Measurements from ENCODE around the gene TMEM184A. TPM values are rescaled to one million over a fixed set of nuclear protein-coding genes. Genes with fewer than 3 reads are reported as not detected.
"Not testable (repeated sequence)": the region's sequence is repeated elsewhere in the genome, so short reads cannot be mapped to it uniquely, and the experiment has no call there.

TMEM184A gene
- total and polyA plus RNA-seq, 2 donors (not counting 3 experiments of a cell fraction or from before 2014, with no cell fraction given), result 0.48 TPM; not detected in 1

- POLR2A ChIA-PET, result no interaction called here
Measured at GRCh38 chr7:1584700-1585099, 28.7 kb upstream of the TMEM184A start.

GRCh38 chr7:1583241-1583930, 27.4 kb upstream of the TMEM184A start:
- POLR2A ChIA-PET; H3K4me1 ChIP-seq (ENCODE audit: control insufficient read depth, extremely low read depth, insufficient read depth, low read length); H3K4me3 ChIP-seq (replicated peaks in 1 of 3; ENCODE audit: insufficient read depth in 1 of 3, low read depth in 1 of 3, low read length in 3 of 3); H3K27me3 ChIP-seq (ENCODE audit: control insufficient read depth in 2 of 2, insufficient read depth in 2 of 2, low read length in 2 of 2); H2AFZ ChIP-seq (ENCODE audit: low read depth, low read length); H3K9ac ChIP-seq (replicated peaks; ENCODE audit: extremely low read depth, insufficient read depth, low read length); H3K36me3 ChIP-seq (ENCODE audit: control insufficient read depth in 2 of 2, extremely low read depth in 1 of 2, insufficient read depth in 2 of 2, low read length in 2 of 2); intact Hi-C loops (cut with micrococcal nuclease); H3K9me1 ChIP-seq (replicated peaks; ENCODE audit: control insufficient read depth, extremely low read depth, insufficient read depth, low read length); H4K20me1 ChIP-seq (replicated peaks; ENCODE audit: control insufficient read depth, extremely low read depth, insufficient read depth, low read length); DNase-seq (ENCODE audit: low read depth, low spot score); H3K79me2 ChIP-seq (ENCODE audit: control insufficient read depth, insufficient read depth, low read length); H3K4me2 ChIP-seq (ENCODE audit: insufficient read depth, low read length); FAIRE-seq; H3K27ac ChIP-seq (ENCODE audit: insufficient read depth, low read depth, low read length); H3K9me3 ChIP-seq (replicated peaks; ENCODE audit: control insufficient read depth, insufficient read depth, low read length); dilution Hi-C loops (cut with MboI; ENCODE audit: extremely low pct_ligation_motif_present, low sequenced_read_pairs); BruUV-seq (replicated peaks): not testable (repeated sequence)
- CTCF ChIA-PET, result interaction anchor here (0.8 to 2.1 kb wide), 2 partner anchors 8 to 765 kb away, joined by 3 to 5 read pairs; no protein-coding TSS in a partner anchor

More at GRCh38 chr7:1584700-1585099, 28.7 kb upstream of the TMEM184A start:
- Histone ChIP-seq H3K4me1 (ENCODE audit: control insufficient read depth, extremely low read depth, insufficient read depth, low read length) (no peaks in the 10 kb centered on the region), H3K9me1 (replicated peaks; ENCODE audit: control insufficient read depth, extremely low read depth, insufficient read depth, low read length) (no peaks in the 10 kb centered on the region), H3K27ac (ENCODE audit: insufficient read depth, low read depth, low read length) (no peak overlapping the region), H3K9me3 (replicated peaks; ENCODE audit: control insufficient read depth, insufficient read depth, low read length) (no peaks in the 10 kb centered on the region), H2AFZ (ENCODE audit: low read depth, low read length) (no peak overlapping the region), H3K36me3 (ENCODE audit: control insufficient read depth in 2 of 2, extremely low read depth in 1 of 2, insufficient read depth in 2 of 2, low read length in 2 of 2) (no peaks in the 10 kb centered on the region), H3K79me2 (ENCODE audit: control insufficient read depth, insufficient read depth, low read length) (no peaks in the 10 kb centered on the region), H3K4me3 (replicated peaks in 1 of 3; ENCODE audit: insufficient read depth in 1 of 3, low read depth in 1 of 3, low read length in 3 of 3) (no peak overlapping the region), H3K4me2 (ENCODE audit: insufficient read depth, low read length) (no peak overlapping the region), H3K27me3 (ENCODE audit: control insufficient read depth in 2 of 2, insufficient read depth in 2 of 2, low read length in 2 of 2) (no peaks in the 10 kb centered on the region), H3K9ac (replicated peaks; ENCODE audit: extremely low read depth, insufficient read depth, low read length) (no peak overlapping the region), H4K20me1 (replicated peaks; ENCODE audit: control insufficient read depth, extremely low read depth, insufficient read depth, low read length) (no peaks in the 10 kb centered on the region)
- no peak for DNase-seq (ENCODE audit: low read depth, low spot score)
- CTCF ChIA-PET, result interaction anchor here (1.3 kb wide), 1 partner anchor 8 kb away, joined by 3 read pairs; no protein-coding TSS in a partner anchor
- FAIRE-seq, result no peak
- BruUV-seq (replicated peaks), result no TSS peak
- dilution Hi-C loops (cut with MboI; ENCODE audit: extremely low pct_ligation_motif_present, low sequenced_read_pairs), result no loop called here
- TF ChIP-seq POLR2A (IDR thresholded peaks at IDR 0.05; ENCODE audit: low read depth, low read length) (no peak), MAX (IDR thresholded peaks at IDR 0.05; ENCODE audit: insufficient read depth, insufficient read length) (no peak), FOS (IDR thresholded peaks at IDR 0.05; ENCODE audit: borderline replicate concordance, insufficient read depth, low read length) (no peak), MYC (IDR thresholded peaks at IDR 0.05; ENCODE audit: low read depth, low read length) (no peak), CTCF (IDR thresholded peaks at IDR 0.05; ENCODE audit: extremely low read depth in 1 of 2, insufficient read depth in 1 of 2, low read depth in 1 of 2, low read length in 2 of 2) (no peak), GATA2 (IDR thresholded peaks at IDR 0.05; ENCODE audit: insufficient read depth, insufficient read length, low read depth, low read length) (no peak), POLR2AphosphoS5 (IDR thresholded peaks at IDR 0.05; ENCODE audit: insufficient read depth, low read depth, low read length) (no peak), EZH2 (IDR thresholded peaks at IDR 0.05; ENCODE audit: borderline replicate concordance, low read depth, low read length, severe bottlenecking) (no peak), JUN (IDR thresholded peaks at IDR 0.05; ENCODE audit: borderline replicate concordance, insufficient read depth, insufficient read length, low read depth) (no peak)
- intact Hi-C loops (cut with micrococcal nuclease), result no loop called here

Measured in endothelial cell of umbilical vein (primary cell).